GM06990 (cell line): ENCODE data around the gene FAN1.

Experiments used
- DNase-seq: peaks from one replicate; pipeline ENCODE4 v3.0.0-alpha.2; 2011; ENCODE audit not compliant: insufficient read length; ENCODE audit errors: extremely low read depth
- H3K27me3 ChIP-seq: replicated peaks from 2 replicates; pipeline ENCODE4 v1.6.0; 2011; ENCODE audit warnings: low read length; ENCODE audit not compliant: control insufficient read depth, insufficient read depth
- H3K36me3 ChIP-seq: 2 replicates; pipeline ENCODE4 v1.5.1; 2011; ENCODE audit warnings: low read length; ENCODE audit not compliant: control insufficient read depth, insufficient read depth
- H3K4me3 ChIP-seq: replicated peaks from 2 replicates; pipeline ENCODE4 v1.5.1; 2011; ENCODE audit warnings: low read depth, mild to moderate bottlenecking, control low read depth, low read length
- CTCF ChIP-seq: IDR thresholded peaks from 2 replicates; pipeline ENCODE4 v1.5.1; 2011; ENCODE audit warnings: low read length, control low read depth, mild to moderate bottlenecking, inconsistent platforms; ENCODE audit not compliant: insufficient read depth, poor library complexity, severe bottlenecking

FAN1 gene

GRCh38 chr15:30926161-30926560, 22.4 kb downstream of the FAN1 start:
- Histone ChIP-seq H3K36me3 (peaks cover 32% of the 10 kb centered on the region), H3K27me3 (no peaks in the 10 kb centered on the region), H3K4me3 (no peak overlapping the region)
- no peak for DNase-seq
- no peak for TF ChIP-seq CTCF

- Histone ChIP-seq H3K36me3 (peaks cover 26% of the 10 kb centered on the region), H3K27me3 (no peaks in the 10 kb centered on the region), H3K4me3 (no peak overlapping the region)
- no peak for DNase-seq
- TF ChIP-seq CTCF, result no peak
Observed at GRCh38 chr15:30927148-30927761, 23.5 kb downstream of the FAN1 start.

- Histone ChIP-seq H3K4me3 (no peak overlapping the region), H3K36me3 (peaks cover 24% of the 10 kb centered on the region), H3K27me3 (no peaks in the 10 kb centered on the region)
- no peak for DNase-seq
- no peak for TF ChIP-seq CTCF
Observed at GRCh38 chr15:30928076-30928475, 24.4 kb downstream of the FAN1 start.

GRCh38 chr15:30929064-30929669, 25.5 kb downstream of the FAN1 start:
- Histone ChIP-seq H3K36me3 (peaks cover 24% of the 10 kb centered on the region), H3K27me3 (no peaks in the 10 kb centered on the region), H3K4me3 (no peak overlapping the region)
- TF ChIP-seq CTCF, result no peak
- no peak for DNase-seq

- TF ChIP-seq CTCF, result no peak
- DNase-seq, result no peak
- H3K4me3 ChIP-seq, result no peak overlapping the region
- no peaks in the 10 kb centered on the region for H3K27me3 ChIP-seq
- H3K36me3 ChIP-seq, result peaks cover 26% of the 10 kb centered on the region
Observed at GRCh38 chr15:30929982-30930381, 26.3 kb downstream of the FAN1 start.
